ENCODE data around the gene WASHC2A.
"Not testable (repeated sequence)": the region's sequence is repeated elsewhere in the genome, so short reads cannot be mapped to it uniquely, and the experiment has no call there.

The WASHC2A gene

GRCh38 chr10:50067546-50068351, at the start of gene WASHC2A:
Gene WASHC2A, plus strand, starts transcription at chr10:50067954. Its CDS starts 52 bp downstream, at chr10:50068006.
- DNase-seq (ENCODE audit: low read depth): peak; percentile 64

- not testable (repeated sequence) for DNase-seq (ENCODE audit: low read depth)
These were observed 48.5 kb upstream of the WASHC2A start for GRCh38 chr10:50019279-50019678.

GRCh38 chr10:50020451-50021024, 47.2 kb upstream of the WASHC2A start:
- DNase-seq (ENCODE audit: low read depth): not testable (repeated sequence)

GRCh38 chr10:50021646-50022045, 46.1 kb upstream of the WASHC2A start:
- DNase-seq (ENCODE audit: low read depth): no peak

GRCh38 chr10:50024716-50025383, 42.9 kb upstream of the WASHC2A start:
- DNase-seq (ENCODE audit: low read depth): not testable (repeated sequence)

GRCh38 chr10:50025627-50026026, 42.1 kb upstream of the WASHC2A start:
- DNase-seq (ENCODE audit: low read depth): no peak

GRCh38 chr10:50027195-50027594, 40.6 kb upstream of the WASHC2A start:
- no peak for DNase-seq (ENCODE audit: low read depth)

GRCh38 chr10:50033481-50033880, 34.3 kb upstream of the WASHC2A start:
- DNase-seq (ENCODE audit: low read depth): no peak

GRCh38 chr10:50035337-50035736, 32.4 kb upstream of the WASHC2A start:
- not testable (repeated sequence) for DNase-seq (ENCODE audit: low read depth)

GRCh38 chr10:50044941-50045664, 22.7 kb upstream of the WASHC2A start:
- DNase-seq (ENCODE audit: low read depth): no peak

- not testable (repeated sequence) for DNase-seq (ENCODE audit: low read depth)
These were observed 21.3 kb upstream of the WASHC2A start for GRCh38 chr10:50046457-50046856.

GRCh38 chr10:50047594-50047993, 20.2 kb upstream of the WASHC2A start:
- DNase-seq (ENCODE audit: low read depth): not testable (repeated sequence)

GRCh38 chr10:50051995-50052660, 15.6 kb upstream of the WASHC2A start:
- not testable (repeated sequence) for DNase-seq (ENCODE audit: low read depth)

GRCh38 chr10:50052778-50053376, 14.9 kb upstream of the WASHC2A start:
- DNase-seq (ENCODE audit: low read depth): not testable (repeated sequence)

- not testable (repeated sequence) for DNase-seq (ENCODE audit: low read depth)
These were observed 12.1 kb upstream of the WASHC2A start for GRCh38 chr10:50055494-50056292.

- not testable (repeated sequence) for DNase-seq (ENCODE audit: low read depth)
These were observed 11.1 kb upstream of the WASHC2A start for GRCh38 chr10:50056654-50057053.

GRCh38 chr10:50058727-50059126, 9.0 kb upstream of the WASHC2A start:
- DNase-seq (ENCODE audit: low read depth): not testable (repeated sequence)

GRCh38 chr10:50059946-50060345, 7.8 kb upstream of the WASHC2A start:
- not testable (repeated sequence) for DNase-seq (ENCODE audit: low read depth)

GRCh38 chr10:50061548-50061947, 6.2 kb upstream of the WASHC2A start:
- not testable (repeated sequence) for DNase-seq (ENCODE audit: low read depth)

- DNase-seq (ENCODE audit: low read depth): no peak
These were observed 4.7 kb upstream of the WASHC2A start for GRCh38 chr10:50063100-50063499.

All from activated T-helper 1 cell treated with Interleukin-2 at 50 U/mL for 16 hours (primary cell).